GM21390 (cell line): ENCODE data around the gene FCHSD2.
"Not testable (repeated sequence)": the region's sequence is repeated elsewhere in the genome, so short reads cannot be mapped to it uniquely, and the experiment has no call there.

Experiments used
- ATAC-seq: cut with Tn5 transposase; IDR thresholded peaks from one replicate; pipeline ENCODE4 v1.9.1; 2021; ENCODE audit not compliant: unreplicated experiment

The FCHSD2 gene

DNA sequence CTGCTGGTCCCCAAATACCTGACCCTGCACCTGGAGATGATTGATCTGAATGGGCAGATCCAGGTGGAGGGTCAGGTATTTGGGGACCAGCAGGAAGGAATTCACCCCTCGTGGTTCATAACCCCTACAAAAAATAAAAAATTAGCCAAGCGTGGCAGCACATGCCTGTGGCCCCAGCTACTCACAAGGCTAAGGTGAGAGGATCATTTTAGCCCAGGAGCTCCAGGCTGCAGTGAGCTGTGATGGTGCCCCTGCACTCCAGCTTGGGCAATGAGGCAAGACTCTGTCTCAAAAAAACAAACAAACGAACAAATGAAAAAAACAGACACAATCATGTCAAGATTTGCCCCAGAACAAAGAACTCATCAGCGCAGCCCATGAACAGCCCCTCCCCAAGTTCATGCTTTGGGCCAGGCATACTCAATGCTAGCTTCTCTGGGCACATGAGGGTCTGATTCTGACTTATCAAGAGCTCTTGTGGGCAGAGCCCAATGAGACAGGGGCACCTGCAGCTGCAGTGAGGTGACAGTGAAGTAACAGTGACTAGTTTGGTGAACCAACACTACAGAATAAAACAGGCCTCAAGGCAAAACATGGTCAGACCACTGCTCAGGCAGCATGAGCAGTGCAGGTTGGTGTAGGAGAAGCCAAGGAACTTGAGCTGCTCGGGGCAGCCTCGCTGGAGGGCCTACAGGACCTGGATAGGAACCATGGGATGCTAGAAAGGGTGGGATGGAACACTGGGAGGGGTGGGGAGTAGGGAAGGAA, 10.2 kb upstream of the FCHSD2 start:
- no peak for ATAC-seq

DNA sequence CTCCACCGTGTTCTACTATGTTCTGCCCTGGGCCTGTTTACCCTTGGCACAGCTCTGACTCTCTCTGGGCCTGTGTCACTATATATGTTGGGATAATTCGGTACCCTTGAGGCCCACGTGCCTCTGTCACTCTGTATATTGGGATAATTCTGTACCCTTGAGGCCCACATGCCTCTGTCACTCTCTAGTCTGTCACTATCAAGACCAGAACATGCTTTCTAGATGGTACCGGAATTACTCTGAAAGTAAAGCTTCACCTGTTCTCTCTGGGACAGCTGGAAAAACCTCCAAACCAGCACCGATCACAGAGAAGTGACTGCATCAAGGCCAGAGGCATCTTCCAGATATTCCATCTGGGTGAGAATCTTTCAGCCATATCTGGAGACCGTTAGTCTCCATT, 9.3 kb upstream of the FCHSD2 start:
- no peak for ATAC-seq

DNA sequence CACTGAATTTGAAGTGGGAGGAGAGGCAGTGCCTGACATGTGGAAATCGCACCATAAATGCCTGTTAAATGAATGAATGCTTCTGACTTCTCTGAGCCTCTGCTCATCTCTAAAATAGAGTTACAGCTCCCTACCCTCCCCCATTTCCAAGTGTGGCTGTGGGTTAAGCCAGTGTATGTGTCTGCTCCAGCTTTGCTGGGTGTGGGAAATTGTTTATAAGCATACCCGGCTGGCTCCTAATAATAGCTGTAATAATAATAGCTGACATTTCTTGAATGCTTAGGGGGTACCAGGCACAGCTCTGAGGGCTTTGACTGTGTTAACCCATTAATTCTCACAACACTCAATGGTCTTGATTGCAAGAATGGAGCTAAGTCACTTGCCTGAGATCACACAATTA, 7.0 kb upstream of the FCHSD2 start:
- no peak for ATAC-seq

- ATAC-seq, result no peak
Measured at GRCh38 chr11:73147771-73148681, 5.9 kb upstream of the FCHSD2 start.

DNA sequence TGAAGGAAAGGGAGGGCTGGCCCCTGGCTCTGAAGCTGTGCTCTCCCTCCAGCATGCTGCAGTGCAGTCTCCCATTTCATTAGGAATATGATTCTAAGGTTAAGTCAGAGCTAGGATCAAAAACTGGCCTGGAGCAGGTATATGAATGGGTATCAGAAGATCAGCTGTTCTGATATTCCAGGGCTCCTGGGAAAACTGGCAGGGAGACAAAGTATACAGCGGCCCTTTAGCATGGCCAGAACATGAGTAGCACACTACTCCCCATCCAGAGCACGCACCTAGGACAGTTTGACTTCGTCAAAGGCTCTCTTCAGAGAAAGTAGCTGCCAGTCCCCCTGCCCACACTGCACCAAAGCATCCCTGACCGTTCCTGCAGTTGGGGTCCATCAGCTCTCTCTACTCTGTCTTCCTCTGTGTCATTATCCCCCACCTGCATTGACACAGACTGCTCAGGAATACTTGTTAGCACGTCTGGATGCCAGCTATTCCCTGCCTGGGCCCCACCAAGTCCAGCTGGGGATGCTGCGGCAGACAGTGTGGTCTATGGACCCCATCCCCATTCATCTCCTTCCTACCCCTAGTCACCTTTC, 4.0 kb upstream of the FCHSD2 start:
- ATAC-seq, result no peak

GRCh38 chr11:73143126-73143838, 1.2 kb upstream of the FCHSD2 start:
- no peak for ATAC-seq

- ATAC-seq, result peak; percentile 17
Measured at GRCh38 chr11:73141309-73142127, 600 bp downstream of the FCHSD2 start.

DNA sequence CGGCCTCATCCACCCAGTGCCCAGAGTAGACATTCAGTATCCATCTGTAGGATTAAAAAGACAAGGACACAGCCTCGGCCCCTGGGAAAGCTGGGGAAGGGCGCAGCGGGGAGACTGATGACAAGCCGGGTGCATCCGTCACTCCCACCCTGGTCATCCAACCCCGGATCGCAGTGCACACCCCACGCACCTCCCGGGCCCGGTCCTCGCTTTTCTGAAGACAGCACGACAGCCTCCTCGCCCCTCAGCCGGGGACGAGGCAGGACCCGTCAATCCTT, 1.1 kb downstream of the FCHSD2 start:
- no peak for ATAC-seq

- ATAC-seq, result no peak
Measured at GRCh38 chr11:73140213-73141030, 1.7 kb downstream of the FCHSD2 start.

DNA sequence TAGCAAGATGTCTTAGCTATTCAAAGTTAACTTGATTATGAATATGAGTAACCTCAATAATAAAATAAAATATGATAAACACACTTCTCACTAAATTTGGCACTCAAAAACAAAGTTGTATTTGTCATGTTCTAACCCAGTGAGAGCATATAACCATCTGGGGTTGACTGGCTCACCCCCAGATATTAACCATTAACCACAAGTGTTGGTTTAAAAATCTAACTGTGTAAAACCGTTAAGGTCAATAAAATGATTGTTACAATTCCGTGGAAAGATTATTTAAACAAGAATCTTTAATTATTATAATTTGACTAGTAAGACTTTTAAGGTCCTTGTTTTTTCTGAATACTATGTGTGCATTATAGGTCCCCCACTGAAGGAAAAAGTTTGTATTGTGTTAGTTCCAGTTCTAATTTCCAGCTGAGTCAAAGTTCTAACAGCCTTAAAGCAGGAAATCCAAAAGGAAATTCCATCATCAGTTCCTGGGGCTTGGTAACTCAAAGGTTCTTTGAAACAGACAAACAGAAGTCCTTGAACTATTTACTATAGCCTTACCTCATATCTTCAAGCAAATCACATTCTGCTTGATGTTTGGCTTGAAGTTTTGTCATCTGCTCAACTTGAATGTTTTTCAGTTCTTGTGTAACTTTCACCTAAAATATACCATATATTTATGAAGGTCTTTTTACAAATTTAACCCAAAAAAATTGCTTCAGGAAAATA, 2.5 kb downstream of the FCHSD2 start:
- ATAC-seq, result no peak

DNA sequence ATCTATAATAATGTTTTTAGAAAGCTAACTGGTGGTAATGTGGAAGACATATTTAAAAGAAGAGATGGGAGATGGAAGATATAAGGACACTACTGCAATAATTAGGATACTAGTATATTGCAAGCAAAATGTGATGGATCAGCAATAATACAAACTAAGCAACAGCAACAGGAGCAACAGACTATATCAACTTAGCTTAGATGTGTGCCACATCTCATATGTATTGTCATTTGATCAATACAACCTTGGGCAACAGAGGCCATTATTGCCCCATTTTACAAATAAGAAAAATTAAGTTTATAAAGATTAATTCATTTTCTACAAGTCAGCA, 4.2 kb downstream of the FCHSD2 start:
- ATAC-seq, result no peak

DNA sequence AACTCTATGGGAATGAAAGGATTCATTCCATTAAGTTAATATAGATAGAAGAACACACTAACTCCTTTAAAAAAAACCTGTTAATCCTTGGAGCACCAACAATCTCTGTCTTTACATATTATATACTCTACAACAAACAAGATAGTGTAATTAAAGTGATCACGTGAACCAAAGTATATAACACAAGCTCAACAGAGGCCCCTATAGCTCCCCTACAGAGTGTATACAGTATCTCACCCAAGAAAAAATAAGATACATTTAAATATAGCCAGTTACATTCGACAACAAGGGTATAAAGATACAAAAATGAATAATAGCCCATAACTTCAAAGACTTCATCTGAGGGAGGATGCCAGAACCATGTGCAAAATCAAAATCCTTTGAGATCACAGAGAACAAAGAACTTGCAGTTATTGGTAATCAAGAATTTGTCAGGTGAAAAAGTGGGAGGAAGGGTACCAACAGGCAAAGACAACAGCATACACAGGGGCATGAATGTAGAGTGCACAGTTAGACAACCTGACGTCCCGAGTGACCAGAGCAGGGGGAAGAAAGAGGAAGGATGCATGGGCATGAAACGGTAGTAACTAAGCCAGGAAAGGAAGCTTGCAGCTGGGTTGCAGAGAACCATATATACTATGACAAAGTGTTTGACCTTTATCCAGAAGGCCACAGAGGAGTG, 4.7 kb downstream of the FCHSD2 start:
- ATAC-seq, result no peak

GRCh38 chr11:73136722-73137121, 5.4 kb downstream of the FCHSD2 start:
- ATAC-seq, result not testable (repeated sequence)

- ATAC-seq, result no peak
Measured at GRCh38 chr11:73135346-73136284, 6.5 kb downstream of the FCHSD2 start.

DNA sequence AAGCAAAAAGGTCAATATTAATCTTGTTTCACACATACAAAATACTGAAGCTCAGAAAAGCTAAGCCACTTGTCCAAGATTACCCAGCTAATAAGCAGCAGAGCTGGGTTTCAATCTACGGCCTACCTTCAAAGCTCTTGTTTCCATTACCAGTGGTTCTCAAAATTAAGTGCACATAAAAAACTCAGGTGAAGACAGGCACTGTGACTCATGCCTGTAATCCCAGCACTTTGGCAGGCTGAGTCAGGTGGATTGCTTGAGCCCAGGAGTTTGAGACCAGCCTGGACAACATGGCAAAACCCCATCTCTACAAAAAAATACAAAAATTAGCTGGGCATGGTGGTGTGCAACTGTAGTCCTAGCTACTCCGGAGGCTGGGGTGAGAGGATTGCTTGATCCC, 9.8 kb downstream of the FCHSD2 start:
- not testable (repeated sequence) for ATAC-seq

GRCh38 chr11:73130181-73130580, 11.9 kb downstream of the FCHSD2 start:
- ATAC-seq, result no peak

GRCh38 chr11:73129198-73129597, 12.9 kb downstream of the FCHSD2 start:
- no peak for ATAC-seq
